Mammary epithelial cell (primary cell): ENCODE measurements around the gene MEGF8.

Source experiments
- EZH2 ChIP-seq: IDR thresholded peaks from 2 replicates; pipeline ENCODE4 v1.6.1; 2012; ENCODE audit warnings: low read length, inconsistent platforms, borderline replicate concordance
- TF ChIP-seq, protein P1 (sequence below), 2 donors: IDR thresholded peaks in 1 of 2; conservative IDR thresholded peaks in 1 of 2; 2 replicates each; pipeline ENCODE4 v1.5.1; 2011 to 2012; ENCODE audit warnings: inconsistent platforms in 2 of 2, low read length in 2 of 2, mild to moderate bottlenecking in 2 of 2, control low read depth in 1 of 2, low read depth in 1 of 2; ENCODE audit not compliant: insufficient read depth in 1 of 2; ENCODE audit errors: extremely low read depth in 1 of 2

DNA sequence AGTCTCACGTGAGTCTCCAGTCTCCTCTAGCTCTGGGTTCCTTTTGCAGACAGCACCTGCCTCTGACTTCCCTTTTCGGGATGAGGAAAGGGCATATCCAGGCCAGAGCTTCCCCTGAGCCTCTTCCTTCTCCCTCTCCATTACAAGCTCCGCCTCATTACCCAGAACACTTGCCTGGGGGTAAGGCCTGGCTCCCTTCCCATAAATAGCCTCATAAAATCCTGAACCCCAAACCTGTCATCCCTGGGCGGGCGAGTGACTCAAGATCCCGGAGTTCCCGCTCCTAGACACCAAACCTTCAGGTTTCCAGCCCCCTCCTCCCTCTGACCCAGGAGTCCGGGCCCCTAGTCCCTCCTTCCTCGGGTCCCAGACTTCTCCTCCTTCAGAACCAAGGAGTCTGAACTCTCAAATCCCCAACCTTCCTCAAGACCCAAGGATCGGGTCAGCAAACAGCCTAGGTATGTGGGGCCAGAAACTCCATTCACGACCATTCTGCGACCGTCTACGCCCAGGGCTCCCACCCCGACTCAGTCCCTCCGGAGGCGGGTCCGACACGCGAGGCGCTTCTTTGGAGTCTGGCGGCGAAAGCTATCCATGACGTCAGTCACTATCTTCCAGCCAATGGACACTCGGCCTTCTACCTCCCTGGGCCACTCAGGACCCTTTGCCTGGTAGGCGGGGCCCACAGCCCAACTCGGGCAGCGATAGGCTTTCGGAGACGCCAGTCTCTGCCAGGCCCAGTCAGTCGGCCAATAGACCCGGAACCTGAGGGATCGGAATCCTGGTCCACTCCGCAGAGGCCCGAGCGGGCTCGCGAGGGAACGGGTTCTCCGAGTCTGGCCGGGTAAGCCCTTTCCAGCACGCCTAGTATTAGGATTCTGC, 71.2 kb downstream of the MEGF8 start:
- TF ChIP-seq EZH2, result no peak
- TF ChIP-seq, protein P1, sequence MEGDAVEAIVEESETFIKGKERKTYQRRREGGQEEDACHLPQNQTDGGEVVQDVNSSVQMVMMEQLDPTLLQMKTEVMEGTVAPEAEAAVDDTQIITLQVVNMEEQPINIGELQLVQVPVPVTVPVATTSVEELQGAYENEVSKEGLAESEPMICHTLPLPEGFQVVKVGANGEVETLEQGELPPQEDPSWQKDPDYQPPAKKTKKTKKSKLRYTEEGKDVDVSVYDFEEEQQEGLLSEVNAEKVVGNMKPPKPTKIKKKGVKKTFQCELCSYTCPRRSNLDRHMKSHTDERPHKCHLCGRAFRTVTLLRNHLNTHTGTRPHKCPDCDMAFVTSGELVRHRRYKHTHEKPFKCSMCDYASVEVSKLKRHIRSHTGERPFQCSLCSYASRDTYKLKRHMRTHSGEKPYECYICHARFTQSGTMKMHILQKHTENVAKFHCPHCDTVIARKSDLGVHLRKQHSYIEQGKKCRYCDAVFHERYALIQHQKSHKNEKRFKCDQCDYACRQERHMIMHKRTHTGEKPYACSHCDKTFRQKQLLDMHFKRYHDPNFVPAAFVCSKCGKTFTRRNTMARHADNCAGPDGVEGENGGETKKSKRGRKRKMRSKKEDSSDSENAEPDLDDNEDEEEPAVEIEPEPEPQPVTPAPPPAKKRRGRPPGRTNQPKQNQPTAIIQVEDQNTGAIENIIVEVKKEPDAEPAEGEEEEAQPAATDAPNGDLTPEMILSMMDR (conservative IDR thresholded peaks at IDR 0.05 in 1 of 2, IDR thresholded peaks at IDR 0.05 in 1 of 2; ENCODE audit: extremely low read depth in 1 of 2, insufficient read depth in 1 of 2, low read depth in 1 of 2, low read length in 2 of 2), result no peak
